ENCODE measurements around the gene ALDH3B1. TPM values are rescaled to one million over a fixed set of nuclear protein-coding genes. Genes with fewer than 3 reads are reported as not detected.

The ALDH3B1 gene
- polyA plus RNA-seq, 12 donors = 3.2 to 155 (median 7.6) TPM

DNA sequence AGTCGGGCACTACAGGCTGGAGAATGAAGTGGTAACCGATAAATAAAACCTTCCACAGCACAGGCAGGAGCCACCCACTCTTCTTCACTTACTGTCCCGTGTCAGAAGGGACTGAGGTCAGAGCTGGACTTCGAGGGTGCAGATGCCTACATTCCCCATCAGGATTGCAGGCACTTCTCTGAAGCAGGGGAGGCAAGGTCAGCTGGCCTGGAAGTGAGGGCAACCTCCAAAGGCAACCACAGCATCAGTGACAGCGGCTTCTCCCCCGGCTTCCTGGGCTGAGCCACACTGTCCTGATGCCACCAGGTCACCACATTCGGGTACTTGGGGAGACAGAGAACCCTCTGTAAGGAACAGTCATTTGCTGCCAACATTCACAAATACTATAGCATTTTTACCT, 51.4 kb downstream of the ALDH3B1 start:
- DNase-seq = no peak

DNA sequence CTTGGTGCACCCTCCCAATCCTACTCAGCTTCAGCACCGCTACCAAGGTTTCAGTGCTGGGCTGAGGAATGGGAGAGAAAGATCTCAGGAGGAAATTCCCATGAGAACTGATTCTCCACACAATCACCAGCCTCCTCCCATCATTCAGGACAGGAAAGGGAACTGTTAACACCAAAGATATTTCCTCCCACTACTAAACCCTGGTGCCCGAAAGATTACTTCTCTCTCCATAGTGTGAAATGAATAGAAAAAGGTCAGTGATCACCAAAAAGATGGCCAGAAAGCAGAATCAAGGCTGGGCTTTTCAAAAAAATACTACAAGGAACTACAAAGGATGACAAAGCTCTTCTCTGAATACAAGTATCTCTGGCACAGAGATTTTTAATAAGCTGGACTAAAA, 54.8 kb downstream of the ALDH3B1 start:
- DNase-seq = no peak

DNA sequence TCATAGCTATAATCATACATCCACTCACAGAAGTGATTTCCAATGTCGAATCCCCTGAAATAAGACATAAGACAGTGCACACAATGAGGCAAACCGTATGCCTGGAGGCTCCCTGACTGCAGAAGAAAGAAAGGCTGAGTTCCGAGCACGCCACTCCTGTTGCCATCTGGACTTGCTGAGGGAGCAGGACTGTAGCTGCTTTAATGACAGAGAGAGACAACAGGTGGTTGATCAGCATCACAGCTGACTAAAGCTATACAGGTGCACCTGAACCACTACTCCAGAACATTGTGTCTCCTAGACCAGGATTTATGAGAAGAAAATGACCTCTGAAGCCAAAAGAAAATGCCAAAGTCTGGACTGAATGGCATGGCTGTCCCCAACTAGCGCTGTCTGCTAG, 55.7 kb downstream of the ALDH3B1 start:
- DNase-seq = no peak

DNA sequence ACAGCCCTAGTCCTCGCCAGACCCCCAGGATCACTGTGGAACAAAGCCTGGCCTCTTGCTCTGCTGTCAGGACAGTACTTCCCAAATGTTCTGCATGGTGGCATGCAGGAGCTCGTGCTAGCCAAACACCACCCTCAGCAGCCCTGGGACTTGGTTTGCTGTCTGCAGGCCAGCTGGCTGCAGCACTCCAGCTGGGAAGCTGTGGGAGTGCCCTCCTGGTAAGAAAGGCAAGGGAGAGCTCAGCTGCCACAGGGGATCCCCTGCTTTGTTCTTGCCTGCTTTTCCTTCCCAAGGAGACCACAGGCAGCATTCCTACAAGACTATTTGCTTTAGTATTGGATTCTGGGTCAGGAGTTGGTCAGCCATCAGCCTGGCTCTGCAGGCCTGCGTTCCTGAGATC, 56.6 kb downstream of the ALDH3B1 start:
- DNase-seq = no peak

DNA sequence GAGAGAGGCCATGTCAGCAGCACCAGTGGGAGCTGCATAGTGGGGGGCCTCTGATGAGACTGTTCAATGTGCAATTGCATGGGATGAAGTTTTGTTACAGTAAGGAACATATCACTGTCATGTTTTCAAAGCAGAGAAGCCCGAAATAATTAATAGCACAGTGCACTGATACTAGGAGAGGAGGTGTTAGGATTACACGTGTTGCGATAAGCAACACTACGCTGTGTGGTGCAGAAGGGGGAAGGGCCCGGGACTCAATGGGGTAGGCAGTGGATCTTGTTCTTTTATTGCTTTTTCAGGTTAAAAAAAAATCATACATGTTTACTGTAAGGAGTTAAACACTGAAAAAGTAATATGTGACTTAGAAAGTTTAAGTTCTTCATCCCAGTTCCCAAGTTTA, 57.9 kb downstream of the ALDH3B1 start:
- DNase-seq = no peak

DNA sequence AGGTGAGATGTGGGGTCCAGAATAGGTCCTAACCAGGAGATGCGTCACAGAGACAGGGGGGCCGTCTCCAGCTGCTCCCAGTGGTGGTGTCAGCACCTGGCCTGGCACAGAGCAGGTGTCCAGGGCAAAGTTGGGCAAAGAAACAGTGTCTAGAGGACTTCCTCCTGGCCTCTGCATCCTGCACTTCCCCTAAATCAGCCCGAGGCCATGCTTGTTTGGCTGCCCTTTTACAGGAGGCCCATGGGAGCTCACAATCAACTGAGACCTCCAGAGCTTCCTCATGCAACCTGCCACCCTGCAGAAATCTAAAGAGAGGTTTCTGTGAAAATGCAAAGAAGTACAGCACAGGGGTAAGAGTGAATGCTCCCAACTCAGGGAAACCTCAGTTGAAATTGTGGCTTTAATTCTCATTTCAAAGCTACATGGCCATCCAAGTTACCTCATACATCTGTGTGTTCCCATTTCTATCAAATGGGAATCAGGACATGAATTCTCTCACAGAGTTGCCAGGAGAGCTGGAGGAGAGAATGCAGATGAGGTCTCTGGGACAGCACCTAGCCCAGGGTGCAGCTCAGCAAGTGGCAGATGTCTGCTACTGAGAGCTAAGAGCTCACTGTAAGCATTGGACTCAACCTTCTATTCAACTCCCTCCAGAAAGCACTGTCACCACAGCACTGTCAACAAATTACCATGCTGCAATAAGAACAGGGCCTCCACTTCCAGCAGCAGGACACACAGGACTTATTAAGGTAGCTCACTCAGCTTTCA, 61.3 kb downstream of the ALDH3B1 start:
- no peak for DNase-seq

DNA sequence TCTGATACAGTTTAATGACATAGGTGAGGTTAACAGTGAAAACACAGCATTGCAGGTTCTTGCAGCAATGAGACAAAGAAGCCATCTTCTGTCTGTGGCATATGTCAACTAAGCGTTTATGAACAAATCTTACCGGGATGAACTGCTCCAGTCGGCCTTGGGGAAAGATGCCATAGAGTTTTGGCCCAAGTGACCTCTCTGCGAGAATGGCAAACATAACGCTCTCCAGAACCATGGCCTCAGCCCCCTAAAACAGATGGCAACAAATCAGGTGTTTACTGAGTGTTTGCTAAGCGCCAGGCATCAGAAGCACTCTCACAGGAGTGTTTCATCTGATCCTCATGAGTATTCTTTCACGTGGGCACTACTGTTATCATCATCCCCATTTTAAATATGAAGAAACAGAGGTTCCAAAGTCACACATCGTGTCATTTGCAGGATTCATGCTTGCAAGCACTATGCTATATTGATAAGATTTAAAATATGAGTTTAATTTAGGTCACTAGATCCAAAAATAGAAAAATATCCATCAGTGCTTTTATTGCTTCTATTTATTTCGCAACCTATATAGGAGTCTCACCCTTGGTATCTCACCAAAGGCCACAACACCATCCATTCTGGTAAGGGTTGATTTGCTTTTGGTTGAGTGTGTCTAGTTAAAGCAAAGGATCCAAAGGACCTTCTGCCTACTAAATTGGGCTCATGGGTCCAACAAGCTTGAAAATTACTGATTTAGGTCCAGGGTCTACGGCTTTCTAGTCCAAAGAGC, 64.6 kb downstream of the ALDH3B1 start:
- DNase-seq = no peak

DNA sequence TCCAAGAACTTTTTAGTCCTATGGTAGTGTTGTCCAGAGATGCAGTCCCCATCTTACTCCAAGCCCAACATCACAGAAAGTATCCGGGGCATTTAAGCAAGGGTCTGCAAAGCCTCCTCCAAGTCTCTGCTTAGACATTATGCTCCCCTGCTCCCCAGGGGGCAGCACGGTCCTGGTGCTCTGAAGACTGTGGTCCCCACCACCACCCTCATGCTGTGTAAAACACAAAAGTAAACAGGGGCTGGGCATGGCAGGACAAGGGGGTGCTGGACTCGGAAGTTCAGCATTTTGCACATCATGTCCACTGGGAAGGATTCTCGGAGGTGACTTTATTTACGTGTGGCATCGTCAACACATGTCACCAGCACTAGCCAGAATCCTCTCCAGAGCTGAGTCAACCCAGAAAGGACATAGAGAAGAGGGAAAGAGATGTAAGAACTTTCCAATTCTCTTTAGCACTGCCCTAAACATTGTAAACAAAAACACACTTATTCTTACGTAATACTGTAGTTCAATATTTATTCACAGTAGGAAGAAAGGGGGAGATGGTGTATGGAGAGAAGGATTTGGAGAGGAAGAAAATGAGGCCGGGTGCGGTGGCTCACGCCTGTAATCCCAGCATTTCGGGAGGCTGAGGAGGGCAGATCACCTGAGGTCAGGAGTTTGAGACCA, 66.4 kb downstream of the ALDH3B1 start:
- DNase-seq = no peak

DNA sequence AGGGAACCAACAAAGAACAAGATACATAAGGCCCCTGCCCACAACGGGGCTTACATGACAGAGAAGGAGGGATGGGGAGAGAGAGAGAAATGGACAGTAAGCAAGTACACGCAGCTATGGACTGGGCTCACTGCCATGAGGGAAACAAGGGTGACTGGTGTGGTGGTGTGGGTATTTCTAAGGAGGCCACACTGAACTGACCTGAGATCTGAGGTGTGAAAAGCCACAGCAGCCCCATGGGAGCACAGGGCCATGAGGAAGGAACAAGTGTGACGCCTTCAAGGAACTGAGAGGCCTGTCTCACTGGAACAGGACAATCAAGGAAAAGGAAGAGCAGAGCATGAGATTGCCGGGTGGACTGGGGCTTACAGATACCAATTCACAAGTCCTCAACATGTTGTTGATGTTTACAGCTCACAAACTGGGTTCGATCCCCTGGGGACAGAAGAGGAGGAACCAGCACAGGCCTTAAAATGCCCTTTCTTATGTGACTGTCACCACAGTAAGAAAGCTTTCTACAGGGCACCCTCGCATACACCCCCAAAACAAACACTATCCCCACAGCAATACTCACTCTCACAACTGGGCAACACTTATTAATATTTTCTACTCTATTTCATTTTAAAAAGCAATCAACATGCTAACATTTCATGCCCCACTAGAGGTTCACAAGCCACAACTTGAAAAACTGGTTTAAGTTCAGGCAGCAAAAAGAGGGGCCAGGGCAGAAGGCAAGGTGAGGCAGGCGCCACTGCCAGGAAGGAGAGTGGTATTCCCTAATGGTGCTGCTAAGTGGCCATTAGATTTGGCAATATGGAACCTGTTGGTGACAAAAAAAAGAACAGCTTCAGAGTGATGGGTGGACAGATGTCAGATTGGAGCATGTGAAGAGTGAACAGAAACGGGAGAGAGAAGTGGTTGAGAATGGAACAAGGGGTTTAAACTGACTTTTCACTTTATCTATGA, 67.8 kb downstream of the ALDH3B1 start:
- DNase-seq = no peak

Other genes with a start within 250 kb of the ALDH3B1 start
- 10 to 100 TPM in 1 of 12 donors, 1 to 10 TPM in 10, not detected in 1; 3.4 to 12.6 (median 5.3) TPM for gene UNC93B1, start 6.2 kb upstream of the ALDH3B1 start, polyA plus RNA-seq (ENCODE audit: insufficient read length in 12 of 12)
- gene NDUFS8, start 20.4 kb downstream of the ALDH3B1 start, polyA plus RNA-seq (ENCODE audit: insufficient read length in 12 of 12) = 10 to 100 TPM in 11 of 12 donors, not detected in 1; 43.8 to 82.3 (median 58.9) TPM
- 10 to 100 TPM in 11 of 12 donors, not detected in 1; 15.3 to 47.2 (median 24.0) TPM for gene TCIRG1, start 28.7 kb downstream of the ALDH3B1 start, polyA plus RNA-seq (ENCODE audit: insufficient read length in 12 of 12)
- 10 to 100 TPM in 11 of 12 donors, not detected in 1; 10.7 to 43.3 (median 22.1) TPM for gene CHKA, start 111.1 kb downstream of the ALDH3B1 start, polyA plus RNA-seq (ENCODE audit: insufficient read length in 12 of 12)
- gene KMT5B, start 203.0 kb downstream of the ALDH3B1 start, polyA plus RNA-seq (ENCODE audit: insufficient read length in 12 of 12) = 10 to 100 TPM in 11 of 12 donors, not detected in 1; 40.3 to 61.3 (median 47.9) TPM